ENCODE data around the gene PSRC1. TPM values are rescaled to one million over a fixed set of nuclear protein-coding genes. Genes with fewer than 3 reads are reported as not detected.

The PSRC1 gene
- total RNA-seq, 6 experiments from 2014 or later, result 0.70 to 3.4 (median 1.5) TPM

DNA sequence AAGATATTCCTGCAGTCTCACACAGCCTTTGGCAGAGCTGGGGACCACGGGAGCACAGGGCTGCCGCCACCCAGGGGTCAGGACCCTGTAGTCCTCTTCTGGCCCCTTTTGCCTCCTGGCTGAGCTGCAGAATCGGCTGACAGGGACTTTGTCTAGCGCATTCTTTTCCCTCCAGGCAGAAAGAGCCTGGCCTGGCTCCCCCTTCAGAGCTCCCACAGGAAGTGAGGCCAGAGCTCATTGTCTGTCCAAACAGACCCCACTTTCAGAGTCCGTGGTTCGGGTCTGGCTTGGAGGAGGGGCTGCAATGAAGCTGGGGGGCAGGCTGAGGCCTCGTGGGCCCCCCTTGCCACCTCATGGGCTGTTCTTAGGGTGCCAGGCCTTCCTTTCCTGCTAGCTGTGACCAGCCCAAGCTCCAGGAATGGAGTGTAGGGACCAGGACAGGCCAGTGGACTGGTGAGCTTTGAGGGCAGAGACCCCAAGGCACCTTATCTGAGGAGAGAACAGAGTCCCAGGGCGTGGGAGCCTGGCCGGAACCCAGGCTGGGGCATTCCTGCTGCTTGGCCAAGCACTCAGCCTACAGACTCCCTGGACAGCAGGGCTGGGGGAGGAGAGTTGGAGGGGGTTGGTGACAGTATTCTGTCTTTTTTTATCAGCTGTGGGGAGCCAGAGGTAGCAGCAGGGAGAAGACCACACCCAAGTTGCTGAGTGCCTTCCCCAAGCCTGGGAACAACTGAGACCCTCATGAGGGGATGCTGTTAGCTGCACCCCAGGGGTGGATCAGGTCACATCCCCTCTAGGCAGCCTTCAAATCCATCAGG, 28.9 kb downstream of the PSRC1 start:
- DNase-seq, result no peak
- Histone ChIP-seq H3K27me3 (no peaks in the 10 kb centered on the region), H3K4me1 (peaks cover 0 to 3% (median 0%) of the 10 kb centered on the region in 4 donors), H3K9me3 (no peaks in the 10 kb centered on the region), H3K4me3 (no peak overlapping the region), H3K36me3 (no peaks in the 10 kb centered on the region), H3K27ac (no peak overlapping the region)
- 0% methylated on average over 1 of the region's 9 CpGs for WGBS (ENCODE audit: insufficient coverage, low coverage, low lambda C conversion rate, missing lambda C conversion rate)
- TF ChIP-seq, protein P1, sequence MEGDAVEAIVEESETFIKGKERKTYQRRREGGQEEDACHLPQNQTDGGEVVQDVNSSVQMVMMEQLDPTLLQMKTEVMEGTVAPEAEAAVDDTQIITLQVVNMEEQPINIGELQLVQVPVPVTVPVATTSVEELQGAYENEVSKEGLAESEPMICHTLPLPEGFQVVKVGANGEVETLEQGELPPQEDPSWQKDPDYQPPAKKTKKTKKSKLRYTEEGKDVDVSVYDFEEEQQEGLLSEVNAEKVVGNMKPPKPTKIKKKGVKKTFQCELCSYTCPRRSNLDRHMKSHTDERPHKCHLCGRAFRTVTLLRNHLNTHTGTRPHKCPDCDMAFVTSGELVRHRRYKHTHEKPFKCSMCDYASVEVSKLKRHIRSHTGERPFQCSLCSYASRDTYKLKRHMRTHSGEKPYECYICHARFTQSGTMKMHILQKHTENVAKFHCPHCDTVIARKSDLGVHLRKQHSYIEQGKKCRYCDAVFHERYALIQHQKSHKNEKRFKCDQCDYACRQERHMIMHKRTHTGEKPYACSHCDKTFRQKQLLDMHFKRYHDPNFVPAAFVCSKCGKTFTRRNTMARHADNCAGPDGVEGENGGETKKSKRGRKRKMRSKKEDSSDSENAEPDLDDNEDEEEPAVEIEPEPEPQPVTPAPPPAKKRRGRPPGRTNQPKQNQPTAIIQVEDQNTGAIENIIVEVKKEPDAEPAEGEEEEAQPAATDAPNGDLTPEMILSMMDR (IDR thresholded peaks at IDR 0.05), result no peak
- no peak for TF ChIP-seq POLR2A (IDR thresholded peaks at IDR 0.05)
- ATAC-seq, result no peak
- intact Hi-C loops (cut with DNase I), result no loop called here

DNA sequence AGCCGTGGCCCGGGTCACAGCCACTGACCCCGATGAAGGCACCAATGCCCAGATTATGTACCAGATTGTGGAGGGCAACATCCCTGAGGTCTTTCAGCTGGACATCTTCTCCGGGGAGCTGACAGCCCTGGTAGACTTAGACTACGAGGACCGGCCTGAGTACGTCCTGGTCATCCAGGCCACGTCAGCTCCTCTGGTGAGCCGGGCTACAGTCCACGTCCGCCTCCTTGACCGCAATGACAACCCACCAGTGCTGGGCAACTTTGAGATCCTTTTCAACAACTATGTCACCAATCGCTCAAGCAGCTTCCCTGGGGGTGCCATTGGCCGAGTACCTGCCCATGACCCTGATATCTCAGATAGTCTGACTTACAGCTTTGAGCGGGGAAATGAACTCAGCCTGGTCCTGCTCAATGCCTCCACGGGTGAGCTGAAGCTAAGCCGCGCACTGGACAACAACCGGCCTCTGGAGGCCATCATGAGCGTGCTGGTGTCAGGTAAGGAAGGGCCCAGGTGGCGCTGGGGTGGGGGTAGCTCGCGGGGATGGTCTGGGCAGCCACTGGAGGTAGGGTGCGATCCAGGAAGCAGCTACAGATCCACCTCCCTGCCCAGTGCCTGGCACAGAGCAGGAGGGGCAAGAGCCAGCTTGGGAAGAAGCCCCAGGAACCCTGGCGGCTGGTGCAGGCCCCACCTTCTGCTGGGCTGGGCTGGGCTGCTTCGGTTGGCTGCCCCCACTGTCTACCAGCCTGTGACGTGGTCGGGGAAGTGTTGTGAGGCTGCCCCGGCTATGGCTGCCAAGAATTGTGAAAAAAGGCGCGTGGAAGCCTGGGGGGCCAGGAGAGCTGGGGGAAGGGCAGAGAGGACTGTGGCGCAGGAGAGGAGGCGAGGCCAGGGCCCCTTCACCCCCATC, 29.8 kb downstream of the PSRC1 start:
- WGBS (ENCODE audit: insufficient coverage, low coverage, low lambda C conversion rate, missing lambda C conversion rate), result 64% methylated on average over 5 of the region's 33 CpGs
- no peak overlapping the region for H3K4me3 ChIP-seq
- H3K27ac ChIP-seq, result no peak overlapping the region
- peaks cover 0 to 5% (median 0%) of the 10 kb centered on the region in 4 donors for H3K4me1 ChIP-seq
- TF ChIP-seq, protein P1 (IDR thresholded peaks at IDR 0.05), result no peak
- TF ChIP-seq POLR2A (IDR thresholded peaks at IDR 0.05), result no peak
- H3K36me3 ChIP-seq, result no peaks in the 10 kb centered on the region
- DNase-seq (peak in 1 of 3 donors; percentile 43), ATAC-seq (no peak)
- H3K9me3 ChIP-seq, result no peaks in the 10 kb centered on the region
- intact Hi-C loops (cut with DNase I), result no loop called here
- no peaks in the 10 kb centered on the region for H3K27me3 ChIP-seq

DNA sequence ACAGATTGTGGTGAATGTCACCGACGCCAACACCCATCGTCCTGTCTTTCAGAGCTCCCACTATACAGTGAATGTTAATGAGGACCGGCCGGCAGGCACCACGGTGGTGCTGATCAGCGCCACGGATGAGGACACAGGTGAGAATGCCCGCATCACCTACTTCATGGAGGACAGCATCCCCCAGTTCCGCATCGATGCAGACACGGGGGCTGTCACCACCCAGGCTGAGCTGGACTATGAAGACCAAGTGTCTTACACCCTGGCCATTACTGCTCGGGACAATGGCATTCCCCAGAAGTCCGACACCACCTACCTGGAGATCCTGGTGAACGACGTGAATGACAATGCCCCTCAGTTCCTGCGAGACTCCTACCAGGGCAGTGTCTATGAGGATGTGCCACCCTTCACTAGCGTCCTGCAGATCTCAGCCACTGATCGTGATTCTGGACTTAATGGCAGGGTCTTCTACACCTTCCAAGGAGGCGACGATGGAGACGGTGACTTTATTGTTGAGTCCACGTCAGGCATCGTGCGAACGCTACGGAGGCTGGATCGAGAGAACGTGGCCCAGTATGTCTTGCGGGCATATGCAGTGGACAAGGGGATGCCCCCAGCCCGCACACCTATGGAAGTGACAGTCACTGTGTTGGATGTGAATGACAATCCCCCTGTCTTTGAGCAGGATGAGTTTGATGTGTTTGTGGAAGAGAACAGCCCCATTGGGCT, 30.6 kb downstream of the PSRC1 start:
- Histone ChIP-seq H3K9me3 (no peaks in the 10 kb centered on the region), H3K36me3 (no peaks in the 10 kb centered on the region), H3K27me3 (no peaks in the 10 kb centered on the region), H3K4me3 (no peak overlapping the region), H3K27ac (no peak overlapping the region), H3K4me1 (peaks cover 0 to 5% (median 0%) of the 10 kb centered on the region in 4 donors)
- no peak for TF ChIP-seq POLR2A (IDR thresholded peaks at IDR 0.05)
- TF ChIP-seq, protein P1 (IDR thresholded peaks at IDR 0.05), result no peak
- DNase-seq (peak in 1 of 3 donors; percentile 46), ATAC-seq (no peak)
- WGBS (ENCODE audit: insufficient coverage, low coverage, low lambda C conversion rate, missing lambda C conversion rate), result 100% methylated on average over 2 of the region's 31 CpGs
- intact Hi-C loops (cut with DNase I), result no loop called here

All from right lobe of liver (tissue), 6 donors.